Measurements from ENCODE around the gene PRKD3. TPM values are rescaled to one million over a fixed set of nuclear protein-coding genes. Genes with fewer than 3 reads are reported as not detected.
"Not testable (repeated sequence)": the region's sequence is repeated elsewhere in the genome, so short reads cannot be mapped to it uniquely, and the experiment has no call there.

The PRKD3 gene
- total RNA-seq, 1 experiment from 2014 or later = 20.8 TPM

- Histone ChIP-seq H3K9me2 (replicated peaks; ENCODE audit: insufficient read depth, low read length) (no peaks in the 10 kb centered on the region), H3K9me3 (ENCODE audit: low read length) (no peaks in the 10 kb centered on the region), H3K9ac (ENCODE audit: low read length) (no peak overlapping the region), H3K4me3 (ENCODE audit: low read length) (no peak overlapping the region), H3K4me1 (ENCODE audit: low read length) (peaks cover 3% of the 10 kb centered on the region), H3K27ac (ENCODE audit: low read length) (no peak overlapping the region), H2AFZ (ENCODE audit: low read length) (no peak overlapping the region), H3K27me3 (ENCODE audit: low read length) (no peaks in the 10 kb centered on the region), H3K4me2 (ENCODE audit: low read depth, low read length, poor library complexity, severe bottlenecking) (no peak overlapping the region), H3K79me2 (ENCODE audit: low read length) (peaks cover 11% of the 10 kb centered on the region; the same call in 1 of the 2 replicates), H3K36me3 (ENCODE audit: insufficient read depth, low read length) (no peaks in the 10 kb centered on the region), H4K20me1 (ENCODE audit: insufficient read depth, low read depth, low read length) (peaks cover 9% of the 10 kb centered on the region; the same call in 1 of the 2 replicates)
- DNase-seq = no peak
Measured at GRCh38 chr2:37300578-37300977, 24.1 kb downstream of the PRKD3 start.

- Histone ChIP-seq H3K9ac (ENCODE audit: low read length) (no peak overlapping the region), H2AFZ (ENCODE audit: low read length) (no peak overlapping the region), H3K27ac (ENCODE audit: low read length) (no peak overlapping the region), H3K4me2 (ENCODE audit: low read depth, low read length, poor library complexity, severe bottlenecking) (no peak overlapping the region), H3K36me3 (ENCODE audit: insufficient read depth, low read length) (no peaks in the 10 kb centered on the region), H3K79me2 (ENCODE audit: low read length) (peaks cover 11% of the 10 kb centered on the region; the same call in 1 of the 2 replicates), H3K9me3 (ENCODE audit: low read length) (no peaks in the 10 kb centered on the region), H4K20me1 (ENCODE audit: insufficient read depth, low read depth, low read length) (peaks cover 9% of the 10 kb centered on the region; the same call in 1 of the 2 replicates), H3K9me2 (replicated peaks; ENCODE audit: insufficient read depth, low read length) (no peaks in the 10 kb centered on the region), H3K4me1 (ENCODE audit: low read length) (peaks cover 7% of the 10 kb centered on the region), H3K27me3 (ENCODE audit: low read length) (no peaks in the 10 kb centered on the region), H3K4me3 (ENCODE audit: low read length) (no peak overlapping the region)
- DNase-seq = no peak
Measured at GRCh38 chr2:37300146-37300545, 24.5 kb downstream of the PRKD3 start.

- Histone ChIP-seq H2AFZ (ENCODE audit: low read length) (no peak overlapping the region), H3K79me2 (ENCODE audit: low read length) (peaks cover 15% of the 10 kb centered on the region), H3K9ac (ENCODE audit: low read length) (no peak overlapping the region), H3K4me3 (ENCODE audit: low read length) (no peak overlapping the region), H4K20me1 (ENCODE audit: insufficient read depth, low read depth, low read length) (peaks cover 9% of the 10 kb centered on the region; the same call in 1 of the 2 replicates), H3K9me3 (ENCODE audit: low read length) (no peaks in the 10 kb centered on the region), H3K27ac (ENCODE audit: low read length) (no peak overlapping the region), H3K36me3 (ENCODE audit: insufficient read depth, low read length) (no peaks in the 10 kb centered on the region), H3K27me3 (ENCODE audit: low read length) (no peaks in the 10 kb centered on the region), H3K9me2 (replicated peaks; ENCODE audit: insufficient read depth, low read length) (no peaks in the 10 kb centered on the region), H3K4me2 (ENCODE audit: low read depth, low read length, poor library complexity, severe bottlenecking) (no peak overlapping the region), H3K4me1 (ENCODE audit: low read length) (peaks cover 7% of the 10 kb centered on the region)
- no peak for DNase-seq
Measured at GRCh38 chr2:37297632-37298031, 27.0 kb downstream of the PRKD3 start.

- Histone ChIP-seq H3K4me2 (ENCODE audit: low read depth, low read length, poor library complexity, severe bottlenecking) (no peak overlapping the region), H3K79me2 (ENCODE audit: low read length) (peaks cover 15% of the 10 kb centered on the region)
Measured at GRCh38 chr2:37295469-37296073, 29.1 kb downstream of the PRKD3 start.

GRCh38 chr2:37294858-37295257 is 29.8 kb downstream of the PRKD3 start:
- not testable (repeated sequence) for H3K9me2 ChIP-seq (replicated peaks; ENCODE audit: insufficient read depth, low read length); H3K4me2 ChIP-seq (ENCODE audit: low read depth, low read length, poor library complexity, severe bottlenecking); DNase-seq; H2AFZ ChIP-seq (ENCODE audit: low read length); H3K4me3 ChIP-seq (ENCODE audit: low read length); H3K36me3 ChIP-seq (ENCODE audit: insufficient read depth, low read length); H4K20me1 ChIP-seq (ENCODE audit: insufficient read depth, low read depth, low read length); H3K9me3 ChIP-seq (ENCODE audit: low read length); H3K9ac ChIP-seq (ENCODE audit: low read length); H3K27ac ChIP-seq (ENCODE audit: low read length); H3K27me3 ChIP-seq (ENCODE audit: low read length); H3K4me1 ChIP-seq (ENCODE audit: low read length)
- H3K79me2 ChIP-seq (ENCODE audit: low read length) = peaks cover 11% of the 10 kb centered on the region

More at GRCh38 chr2:37295469-37296073, 29.1 kb downstream of the PRKD3 start:
- Histone ChIP-seq H3K36me3 (ENCODE audit: insufficient read depth, low read length) (no peaks in the 10 kb centered on the region), H3K9ac (ENCODE audit: low read length) (no peak overlapping the region), H3K9me2 (replicated peaks; ENCODE audit: insufficient read depth, low read length) (no peaks in the 10 kb centered on the region), H3K4me1 (ENCODE audit: low read length) (peaks cover 7% of the 10 kb centered on the region), H3K4me3 (ENCODE audit: low read length) (no peak overlapping the region), H3K9me3 (ENCODE audit: low read length) (no peaks in the 10 kb centered on the region), H3K27me3 (ENCODE audit: low read length) (no peaks in the 10 kb centered on the region), H2AFZ (ENCODE audit: low read length) (0 out of 2 replicates have a peak overlapping the region, but pooled peaks have one; percentile 34), H4K20me1 (ENCODE audit: insufficient read depth, low read depth, low read length) (0 out of 2 replicates have a peak, but pooled peaks cover 4% of the 10 kb centered on the region), H3K27ac (ENCODE audit: low read length) (no peak overlapping the region)
- DNase-seq = no peak

GRCh38 chr2:37291680-37292079 is 33.0 kb downstream of the PRKD3 start:
- peaks cover 14% of the 10 kb centered on the region for H3K4me1 ChIP-seq (ENCODE audit: low read length)
- H3K79me2 ChIP-seq (ENCODE audit: low read length) = peaks cover 3% of the 10 kb centered on the region
- H3K36me3 ChIP-seq (ENCODE audit: insufficient read depth, low read length) = no peaks in the 10 kb centered on the region
- no peaks in the 10 kb centered on the region for H3K9me3 ChIP-seq (ENCODE audit: low read length)
- H4K20me1 ChIP-seq (ENCODE audit: insufficient read depth, low read depth, low read length) = no peaks in the 10 kb centered on the region
- H3K27me3 ChIP-seq (ENCODE audit: low read length) = no peaks in the 10 kb centered on the region
- no peak for DNase-seq
- H2AFZ ChIP-seq (ENCODE audit: low read length) = no peak overlapping the region
- H3K4me2 ChIP-seq (ENCODE audit: low read depth, low read length, poor library complexity, severe bottlenecking) = no peak overlapping the region
- H3K9ac ChIP-seq (ENCODE audit: low read length) = no peak overlapping the region
- H3K9me2 ChIP-seq (replicated peaks; ENCODE audit: insufficient read depth, low read length) = no peaks in the 10 kb centered on the region
- H3K27ac ChIP-seq (ENCODE audit: low read length) = no peak overlapping the region
- H3K4me3 ChIP-seq (ENCODE audit: low read length) = no peak overlapping the region

- H3K9me2 ChIP-seq (replicated peaks; ENCODE audit: insufficient read depth, low read length) = no peaks in the 10 kb centered on the region
- no peak overlapping the region for H2AFZ ChIP-seq (ENCODE audit: low read length)
- peak; percentile 67 for DNase-seq
- H3K4me2 ChIP-seq (ENCODE audit: low read depth, low read length, poor library complexity, severe bottlenecking) = no peak overlapping the region
- peaks cover 10% of the 10 kb centered on the region for H3K4me1 ChIP-seq (ENCODE audit: low read length)
- H3K27me3 ChIP-seq (ENCODE audit: low read length) = no peaks in the 10 kb centered on the region
- H3K4me3 ChIP-seq (ENCODE audit: low read length) = no peak overlapping the region
- no peaks in the 10 kb centered on the region for H3K9me3 ChIP-seq (ENCODE audit: low read length)
- H4K20me1 ChIP-seq (ENCODE audit: insufficient read depth, low read depth, low read length) = no peaks in the 10 kb centered on the region
- no peak overlapping the region for H3K9ac ChIP-seq (ENCODE audit: low read length)
- no peak overlapping the region for H3K27ac ChIP-seq (ENCODE audit: low read length)
- no peaks in the 10 kb centered on the region; the same call in 1 of the 2 replicates for H3K79me2 ChIP-seq (ENCODE audit: low read length)
- no peaks in the 10 kb centered on the region for H3K36me3 ChIP-seq (ENCODE audit: insufficient read depth, low read length)
Measured at GRCh38 chr2:37287966-37288365, 36.7 kb downstream of the PRKD3 start.

GRCh38 chr2:37284381-37284780 is 40.3 kb downstream of the PRKD3 start:
- no peak for DNase-seq
- Histone ChIP-seq H3K27ac (ENCODE audit: low read length) (no peak overlapping the region), H4K20me1 (ENCODE audit: insufficient read depth, low read depth, low read length) (no peaks in the 10 kb centered on the region), H3K4me3 (ENCODE audit: low read length) (no peak overlapping the region), H2AFZ (ENCODE audit: low read length) (no peak overlapping the region), H3K79me2 (ENCODE audit: low read length) (no peaks in the 10 kb centered on the region), H3K9ac (ENCODE audit: low read length) (no peak overlapping the region), H3K9me2 (replicated peaks; ENCODE audit: insufficient read depth, low read length) (no peaks in the 10 kb centered on the region), H3K4me2 (ENCODE audit: low read depth, low read length, poor library complexity, severe bottlenecking) (no peak overlapping the region), H3K4me1 (ENCODE audit: low read length) (peaks cover 3% of the 10 kb centered on the region), H3K36me3 (ENCODE audit: insufficient read depth, low read length) (peaks cover 9% of the 10 kb centered on the region; the same call in 1 of the 2 replicates), H3K9me3 (ENCODE audit: low read length) (no peaks in the 10 kb centered on the region), H3K27me3 (ENCODE audit: low read length) (no peaks in the 10 kb centered on the region)

Measured in Karpas-422 (cell line).